C4-2B (cell line): ENCODE measurements around the gene EBF3.

ENCODE experiments used
- H3K27ac ChIP-seq: fragments of 450-650 bp; 2 replicates; pipeline ENCODE4 v1.5.1; 2017
- CTCF ChIP-seq: fragments of 450-650 bp; conservative IDR thresholded peaks from 2 replicates; pipeline ENCODE4 v1.5.1; 2017; ENCODE audit warnings: mild to moderate bottlenecking
- ZFX ChIP-seq: fragments of 450-650 bp; IDR thresholded peaks from 2 replicates; pipeline ENCODE4 v1.6.1; 2017

EBF3 gene

GRCh38 chr10:129820451-129820850 is 143.6 kb downstream of the EBF3 start:
- H3K27ac ChIP-seq, result peak overlapping the region; percentile 50
- TF ChIP-seq ZFX (no peak), CTCF (no peak)

- TF ChIP-seq ZFX (no peak), CTCF (no peak)
Measured at GRCh38 chr10:129816656-129817045, 147.4 kb downstream of the EBF3 start.

GRCh38 chr10:129815898-129816655 is 148.0 kb downstream of the EBF3 start:
- H3K27ac ChIP-seq, result no peak overlapping the region
- TF ChIP-seq CTCF (no peak), ZFX (no peak)

More at GRCh38 chr10:129816656-129817045, 147.4 kb downstream of the EBF3 start:
- no peak overlapping the region for H3K27ac ChIP-seq

- no peak overlapping the region for H3K27ac ChIP-seq
- TF ChIP-seq CTCF (no peak), ZFX (no peak)
Measured at GRCh38 chr10:129814681-129815646, 149.1 kb downstream of the EBF3 start.

- TF ChIP-seq CTCF, result no peak
- TF ChIP-seq ZFX, result no peak
- no peak overlapping the region for H3K27ac ChIP-seq
Measured at GRCh38 chr10:129812398-129812797, 151.7 kb downstream of the EBF3 start.

GRCh38 chr10:129811208-129811607 is 152.9 kb downstream of the EBF3 start:
- no peak for TF ChIP-seq CTCF
- no peak for TF ChIP-seq ZFX
- H3K27ac ChIP-seq, result no peak overlapping the region

- TF ChIP-seq CTCF (no peak), ZFX (no peak)
Measured at GRCh38 chr10:129809841-129810240, 154.2 kb downstream of the EBF3 start.

More at GRCh38 chr10:129809841-129810240, 154.2 kb downstream of the EBF3 start:
- no peak overlapping the region for H3K27ac ChIP-seq
